ENCODE data around the gene UNC119B.

UNC119B gene

GRCh38 chr12:120741476-120742421 is 31.5 kb downstream of the UNC119B start:
- no peak for DNase-seq

DNA sequence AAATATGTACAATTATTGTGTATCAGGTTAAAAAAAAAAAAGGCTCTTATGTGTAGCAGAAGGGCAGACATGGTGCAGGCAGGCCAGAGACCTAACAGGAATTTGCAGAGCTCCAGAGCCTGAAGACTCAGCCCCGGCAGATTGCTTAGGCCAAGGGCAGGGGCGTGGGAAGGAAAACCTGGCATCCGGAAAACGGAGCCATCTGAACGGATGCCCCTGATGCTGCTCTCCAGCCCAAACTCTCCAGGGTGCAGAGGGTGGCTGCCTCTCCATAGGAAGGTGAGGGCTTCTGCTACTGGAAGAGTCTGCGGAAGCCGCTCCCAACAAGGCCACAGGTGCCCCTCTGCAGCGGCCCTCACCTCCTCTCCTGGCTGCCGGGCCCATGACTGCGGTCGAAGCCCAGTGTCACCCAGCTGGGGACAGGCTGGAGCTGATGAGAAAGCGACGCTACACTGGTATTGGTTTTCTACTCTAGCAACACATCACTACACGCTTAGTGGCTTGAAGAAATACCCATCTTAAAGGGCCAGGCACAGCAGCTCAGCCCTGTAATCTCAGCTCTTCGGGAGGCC is 34.8 kb downstream of the UNC119B start:
- DNase-seq, result no peak

GRCh38 chr12:120748242-120748641 is 38.0 kb downstream of the UNC119B start:
- DNase-seq, result no peak

- DNase-seq, result no peak
Observed at GRCh38 chr12:120749256-120749655, 39.0 kb downstream of the UNC119B start.

DNA sequence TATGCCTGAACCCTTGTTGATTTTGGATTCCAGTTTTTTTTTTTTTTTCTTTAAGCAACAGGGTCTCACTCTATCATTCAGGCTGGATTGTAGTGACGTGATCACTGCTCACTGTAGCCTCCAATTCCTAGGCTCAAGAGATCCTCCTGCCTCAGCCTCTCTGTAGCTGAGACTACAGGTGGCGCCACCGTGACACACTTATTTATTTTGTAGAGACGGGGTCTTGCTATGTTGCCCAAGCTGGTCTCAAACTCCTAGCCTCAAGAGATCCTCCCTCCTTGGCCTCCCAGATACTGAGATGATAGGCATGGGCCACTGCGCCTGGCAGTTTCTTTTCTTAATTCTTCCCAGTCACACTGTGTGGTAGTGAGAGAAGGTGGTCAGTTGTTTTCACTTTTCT is 40.5 kb downstream of the UNC119B start:
- no peak for DNase-seq

DNA sequence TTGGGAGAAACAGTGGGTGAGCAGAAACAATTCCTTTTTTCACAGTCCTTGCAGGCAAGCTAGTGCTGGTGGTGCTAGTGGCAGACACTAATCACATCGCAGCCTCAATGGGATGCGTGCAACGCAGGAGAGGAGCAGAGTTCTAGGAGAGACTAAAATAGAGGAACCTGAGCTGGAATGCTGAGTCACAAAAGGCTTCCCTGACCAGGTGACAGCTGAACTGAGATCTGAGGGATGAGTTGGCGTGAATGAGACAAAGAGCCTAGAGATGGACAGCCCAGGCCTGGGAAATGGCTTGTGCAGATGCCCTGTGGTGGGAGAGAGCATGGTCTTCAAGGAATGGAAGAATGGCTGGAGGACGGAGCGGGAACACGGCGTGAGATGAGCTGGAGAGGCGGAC is 41.1 kb downstream of the UNC119B start:
- DNase-seq, result no peak

- DNase-seq, result no peak
Observed at GRCh38 chr12:120754792-120755191, 44.5 kb downstream of the UNC119B start.

- DNase-seq, result no peak
Observed at GRCh38 chr12:120755269-120755668, 45.0 kb downstream of the UNC119B start.

- no peak for DNase-seq
Observed at GRCh38 chr12:120757226-120757742, 47.0 kb downstream of the UNC119B start.

- DNase-seq, result no peak
Observed at GRCh38 chr12:120757949-120758348, 47.7 kb downstream of the UNC119B start.

- no peak for DNase-seq
Observed at GRCh38 chr12:120758798-120759590, 48.7 kb downstream of the UNC119B start.

- DNase-seq, result no peak
Observed at GRCh38 chr12:120759591-120760348, 49.5 kb downstream of the UNC119B start.

GRCh38 chr12:120760349-120761254 is 50.3 kb downstream of the UNC119B start:
- no peak for DNase-seq

DNA sequence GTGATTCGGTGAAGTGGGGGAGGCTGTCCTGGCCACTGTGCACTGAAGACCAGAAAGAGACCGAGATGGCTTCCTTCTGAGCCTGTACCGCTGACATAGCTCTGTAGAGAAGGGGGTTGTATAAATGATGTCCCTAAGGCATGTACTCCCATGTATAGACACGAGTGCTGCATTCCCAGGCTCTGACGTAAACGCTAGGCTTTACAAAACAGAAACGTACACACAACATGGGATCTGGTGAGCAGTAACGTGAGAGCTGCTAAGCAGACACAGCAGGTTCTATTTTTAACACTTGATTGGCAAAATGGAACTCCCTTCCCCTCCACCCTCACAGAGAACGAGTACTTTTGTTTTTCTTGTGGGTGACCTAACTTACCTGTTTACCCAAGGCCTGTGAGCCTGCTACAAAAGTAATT is 51.3 kb downstream of the UNC119B start:
- DNase-seq, result no peak

DNA sequence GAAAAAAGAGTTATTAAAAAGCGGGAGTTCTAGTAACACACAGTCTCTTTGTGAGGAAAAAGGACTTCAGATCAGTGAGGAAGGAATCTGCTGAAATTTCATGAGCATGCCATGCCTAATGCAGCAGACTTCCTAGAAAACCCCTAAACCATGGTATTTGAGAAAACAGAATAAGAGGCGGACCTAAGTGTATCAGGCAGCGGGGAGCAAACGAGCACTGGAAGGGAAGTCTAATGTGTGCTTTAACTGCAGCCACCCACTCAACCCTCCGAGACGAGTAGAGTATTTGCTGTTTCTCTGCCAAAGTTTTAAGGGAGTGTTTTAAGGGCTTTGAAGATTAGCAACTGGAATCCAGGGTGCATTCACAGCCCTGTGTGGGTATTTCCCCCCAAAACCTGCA is 51.8 kb downstream of the UNC119B start:
- DNase-seq, result no peak

DNA sequence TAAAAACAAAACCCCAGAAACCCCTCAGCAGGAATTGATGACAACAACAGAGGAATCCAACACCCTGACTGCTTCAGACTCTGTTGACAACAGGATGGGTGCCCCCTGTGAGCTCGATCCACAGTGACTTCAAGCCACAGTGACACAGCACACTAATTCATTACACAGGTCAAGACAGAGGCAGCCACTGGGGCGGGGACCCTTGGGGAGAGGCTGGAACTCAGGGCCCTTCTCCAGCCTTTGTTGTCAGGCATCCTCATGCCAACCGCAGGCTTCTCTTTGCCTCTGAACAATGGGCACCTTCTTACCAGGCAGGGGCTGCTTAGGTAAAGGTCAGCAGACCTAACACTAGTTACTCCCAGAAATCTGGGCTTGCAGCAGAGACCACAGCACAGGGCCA is 53.0 kb downstream of the UNC119B start:
- DNase-seq, result no peak

DNA sequence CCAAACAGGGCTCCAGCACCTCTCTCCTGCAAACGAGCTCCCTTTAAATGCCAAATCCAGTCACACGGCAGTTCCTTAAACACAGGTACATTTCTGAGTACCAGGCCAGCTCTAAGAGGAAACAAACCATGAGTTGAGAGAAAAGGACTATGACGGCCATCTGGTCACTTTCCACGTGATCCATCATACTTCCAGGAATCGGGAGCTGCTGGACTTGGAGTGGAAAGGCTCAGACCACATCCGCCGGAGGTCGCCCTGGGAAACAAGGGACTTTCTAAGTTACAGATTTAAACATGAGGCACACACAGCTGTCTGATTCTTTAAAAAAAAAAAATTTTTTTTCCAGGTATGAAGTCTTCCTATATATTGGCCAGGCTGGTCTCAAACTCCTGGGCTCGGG is 54.6 kb downstream of the UNC119B start:
- no peak for DNase-seq

- no peak for DNase-seq
Observed at GRCh38 chr12:120766566-120766965, 56.3 kb downstream of the UNC119B start.

- DNase-seq, result no peak
Observed at GRCh38 chr12:120767071-120768024, 57.1 kb downstream of the UNC119B start.

- DNase-seq, result no peak
Observed at GRCh38 chr12:120771097-120771496, 60.8 kb downstream of the UNC119B start.

All from T1000 (cell line).